ENCODE measurements around the gene AKIRIN2. TPM values are rescaled to one million over a fixed set of nuclear protein-coding genes. Genes with fewer than 3 reads are reported as not detected.

Gene AKIRIN2
- total RNA-seq, 4 donors from 2014 or later, result 11.7 to 26.9 (median 16.7) TPM

DNA sequence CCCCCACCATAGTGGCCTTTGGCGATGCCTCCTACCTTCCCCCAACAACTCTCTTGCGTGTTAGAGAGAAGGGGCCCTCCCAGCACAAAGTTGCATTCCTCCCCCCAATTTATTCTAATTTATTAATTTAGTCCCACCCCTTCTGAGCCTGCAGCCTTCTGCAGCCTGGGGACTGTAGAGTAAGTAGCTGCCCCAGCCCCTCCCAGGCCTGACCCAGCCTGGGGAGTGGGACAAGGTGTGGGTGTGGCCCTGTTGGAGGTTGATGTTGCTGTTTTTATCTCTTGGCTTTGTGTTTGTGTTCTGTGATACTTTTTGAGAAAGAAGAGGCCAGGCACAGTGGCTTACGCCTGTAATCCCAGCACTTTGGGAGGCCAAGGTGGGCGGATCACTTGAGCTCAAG is 62.7 kb downstream of the AKIRIN2 start:
- no peaks in the 10 kb centered on the region for H3K27me3 ChIP-seq
- H3K36me3 ChIP-seq, result peaks cover 0 to 62% of the 10 kb centered on the region in 2 donors
- no peaks in the 10 kb centered on the region for H3K9me3 ChIP-seq
- no peak overlapping the region for H3K4me3 ChIP-seq
- TF ChIP-seq, protein P1, sequence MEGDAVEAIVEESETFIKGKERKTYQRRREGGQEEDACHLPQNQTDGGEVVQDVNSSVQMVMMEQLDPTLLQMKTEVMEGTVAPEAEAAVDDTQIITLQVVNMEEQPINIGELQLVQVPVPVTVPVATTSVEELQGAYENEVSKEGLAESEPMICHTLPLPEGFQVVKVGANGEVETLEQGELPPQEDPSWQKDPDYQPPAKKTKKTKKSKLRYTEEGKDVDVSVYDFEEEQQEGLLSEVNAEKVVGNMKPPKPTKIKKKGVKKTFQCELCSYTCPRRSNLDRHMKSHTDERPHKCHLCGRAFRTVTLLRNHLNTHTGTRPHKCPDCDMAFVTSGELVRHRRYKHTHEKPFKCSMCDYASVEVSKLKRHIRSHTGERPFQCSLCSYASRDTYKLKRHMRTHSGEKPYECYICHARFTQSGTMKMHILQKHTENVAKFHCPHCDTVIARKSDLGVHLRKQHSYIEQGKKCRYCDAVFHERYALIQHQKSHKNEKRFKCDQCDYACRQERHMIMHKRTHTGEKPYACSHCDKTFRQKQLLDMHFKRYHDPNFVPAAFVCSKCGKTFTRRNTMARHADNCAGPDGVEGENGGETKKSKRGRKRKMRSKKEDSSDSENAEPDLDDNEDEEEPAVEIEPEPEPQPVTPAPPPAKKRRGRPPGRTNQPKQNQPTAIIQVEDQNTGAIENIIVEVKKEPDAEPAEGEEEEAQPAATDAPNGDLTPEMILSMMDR (IDR thresholded peaks at IDR 0.05), result no peak
- TF ChIP-seq POLR2AphosphoS5 (IDR thresholded peaks at IDR 0.05) (no peak), POLR2A (IDR thresholded peaks at IDR 0.05) (no peak), EP300 (IDR thresholded peaks at IDR 0.05) (no peak)
- no peak for ATAC-seq
- WGBS, 2 donors (ENCODE audit: low coverage in 1 of 2), result 100% methylated on average over 2 of the region's 4 CpGs
- H3K27ac ChIP-seq, result no peak overlapping the region
- H3K4me1 ChIP-seq, result no peaks in the 10 kb centered on the region

DNA sequence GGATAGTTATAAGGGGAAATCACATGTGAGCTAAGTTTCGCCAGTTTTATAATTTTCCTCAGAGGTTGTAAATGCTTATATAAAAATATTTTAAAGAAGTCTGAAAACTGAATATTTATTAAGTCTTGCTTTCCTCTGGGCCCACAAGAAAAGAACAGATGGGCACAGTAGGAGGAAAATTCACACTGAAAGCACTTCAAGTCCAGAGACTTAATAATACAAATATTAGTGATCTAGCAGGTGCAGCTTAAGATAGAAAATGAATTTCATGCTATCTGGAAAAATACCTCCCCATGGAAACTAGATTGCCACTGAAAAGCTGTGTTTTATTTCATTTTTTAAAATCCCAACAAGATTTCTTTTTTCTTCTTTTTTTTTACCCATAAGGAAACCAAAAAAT is 64.9 kb downstream of the AKIRIN2 start:
- no peaks in the 10 kb centered on the region for H3K9me3 ChIP-seq
- no peaks in the 10 kb centered on the region for H3K27me3 ChIP-seq
- no peak overlapping the region for H3K27ac ChIP-seq
- TF ChIP-seq EP300 (IDR thresholded peaks at IDR 0.05), result no peak
- TF ChIP-seq, protein P1 (IDR thresholded peaks at IDR 0.05), result no peak
- no peak for TF ChIP-seq POLR2AphosphoS5 (IDR thresholded peaks at IDR 0.05)
- no peak for TF ChIP-seq POLR2A (IDR thresholded peaks at IDR 0.05)
- H3K4me3 ChIP-seq, result no peak overlapping the region
- no peaks in the 10 kb centered on the region for H3K4me1 ChIP-seq
- no peak for ATAC-seq
- H3K36me3 ChIP-seq, result peaks cover 0 to 77% of the 10 kb centered on the region in 2 donors
- WGBS, 2 donors (ENCODE audit: low coverage in 1 of 2), result 100% methylated on average over 1 of the region's 1 CpG

DNA sequence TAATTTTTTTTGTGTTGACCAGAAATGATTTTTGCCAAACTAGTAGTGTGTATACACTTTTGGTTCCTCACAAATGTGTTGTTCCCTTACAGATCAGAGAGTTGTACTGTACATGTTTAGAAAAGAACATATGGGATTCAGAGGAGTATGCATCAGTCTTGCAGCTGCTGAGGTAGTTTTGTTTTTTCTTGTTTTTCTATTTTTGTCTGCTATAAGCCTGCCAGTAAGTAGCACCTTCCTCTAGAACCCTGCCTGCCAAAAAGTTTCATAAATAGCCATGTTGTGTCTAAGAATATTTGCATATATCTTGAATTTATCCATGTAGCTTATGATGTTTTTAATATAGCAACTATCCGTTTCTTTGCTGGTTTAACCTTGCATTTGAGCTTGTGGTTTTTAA is 65.7 kb downstream of the AKIRIN2 start:
- no peak overlapping the region for H3K27ac ChIP-seq
- 84 to 100% methylated on average over 1 of the region's 1 CpG for WGBS, 2 donors (ENCODE audit: low coverage in 1 of 2)
- H3K4me3 ChIP-seq, result no peak overlapping the region
- TF ChIP-seq POLR2A (IDR thresholded peaks at IDR 0.05) (no peak), EP300 (IDR thresholded peaks at IDR 0.05) (no peak), POLR2AphosphoS5 (IDR thresholded peaks at IDR 0.05) (no peak)
- TF ChIP-seq, protein P1 (IDR thresholded peaks at IDR 0.05), result no peak
- ATAC-seq, result no peak
- H3K4me1 ChIP-seq, result no peaks in the 10 kb centered on the region
- no peaks in the 10 kb centered on the region for H3K27me3 ChIP-seq
- peaks cover 0 to 83% of the 10 kb centered on the region in 2 donors for H3K36me3 ChIP-seq
- H3K9me3 ChIP-seq, result no peaks in the 10 kb centered on the region

DNA sequence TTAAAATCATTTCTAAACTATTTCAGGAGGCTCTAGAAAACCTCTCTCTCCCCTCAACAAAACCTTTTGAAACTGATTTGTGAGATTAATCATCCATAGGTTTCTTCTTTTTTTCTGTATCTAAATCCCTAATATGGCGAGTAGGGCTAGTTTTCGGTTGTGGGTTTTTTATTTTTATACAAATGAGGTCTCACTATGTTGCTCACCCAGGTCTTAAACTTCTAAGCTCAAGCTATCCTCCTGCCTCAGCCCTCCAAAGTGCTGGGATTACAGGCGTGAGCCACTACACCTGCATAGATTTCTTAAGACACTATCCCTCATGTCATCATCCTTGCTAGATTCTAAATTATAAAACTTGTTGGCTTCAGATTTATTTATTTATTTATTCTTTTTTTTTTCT is 68.2 kb downstream of the AKIRIN2 start:
- Histone ChIP-seq H3K27ac (no peak overlapping the region), H3K9me3 (no peaks in the 10 kb centered on the region), H3K27me3 (no peaks in the 10 kb centered on the region), H3K4me3 (no peak overlapping the region), H3K4me1 (no peaks in the 10 kb centered on the region), H3K36me3 (peaks cover 0 to 83% of the 10 kb centered on the region in 2 donors)
- TF ChIP-seq, protein P1 (IDR thresholded peaks at IDR 0.05), result no peak
- TF ChIP-seq POLR2AphosphoS5 (IDR thresholded peaks at IDR 0.05), result no peak
- no peak for TF ChIP-seq EP300 (IDR thresholded peaks at IDR 0.05)
- no peak for TF ChIP-seq POLR2A (IDR thresholded peaks at IDR 0.05)
- 67 to 79% methylated on average over 3 of the region's 3 CpGs for WGBS, 2 donors (ENCODE audit: low coverage in 1 of 2)
- ATAC-seq, result no peak

DNA sequence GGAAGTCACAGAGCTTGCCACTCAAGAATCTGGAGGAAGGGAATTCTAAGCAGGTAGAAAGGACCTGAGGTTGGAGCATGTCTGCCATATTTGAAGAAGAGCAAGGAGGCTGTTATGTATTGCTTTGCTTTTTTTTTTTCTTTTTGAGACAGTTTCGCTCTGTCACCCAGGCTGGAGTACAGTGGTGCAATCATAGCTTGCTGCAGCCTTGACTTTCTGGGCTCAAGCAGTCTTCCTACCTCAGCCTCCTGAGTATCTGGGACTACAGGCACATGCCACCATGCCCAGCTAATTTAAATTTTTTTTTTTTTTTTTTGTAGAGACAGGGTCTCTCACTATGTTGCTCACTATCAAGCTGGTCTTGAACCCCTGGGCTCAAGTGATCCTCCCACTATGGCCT is 71.3 kb downstream of the AKIRIN2 start:
- Histone ChIP-seq H3K4me3 (no peak overlapping the region), H3K36me3 (peaks cover 0 to 71% of the 10 kb centered on the region in 2 donors), H3K27me3 (no peaks in the 10 kb centered on the region), H3K9me3 (no peaks in the 10 kb centered on the region), H3K27ac (no peak overlapping the region), H3K4me1 (no peaks in the 10 kb centered on the region)
- WGBS, 2 donors (ENCODE audit: low coverage in 1 of 2), result 90 to 100% methylated on average over 1 of the region's 1 CpG
- no peak for ATAC-seq
- TF ChIP-seq POLR2A (IDR thresholded peaks at IDR 0.05) (no peak), EP300 (IDR thresholded peaks at IDR 0.05) (no peak), POLR2AphosphoS5 (IDR thresholded peaks at IDR 0.05) (no peak)
- TF ChIP-seq, protein P1 (IDR thresholded peaks at IDR 0.05), result no peak
